H1 (cell line): ENCODE results near the gene TMA7B.

Source experiments
- ASH2L ChIP-seq: fragments of 200-600, 300-600 bp; sonication (generic); IDR thresholded peaks from one replicate; pipeline ENCODE4 v1.7.1; 2017; ENCODE audit warnings: low read length
- CTCF ChIP-seq, 3 experiments: IDR thresholded peaks; 1 replicate in 2 of 3; 2 replicates in 1 of 3; pipeline versions ENCODE4 v1.5.1 to v1.6.1; 2011; ENCODE audit warnings: low read length in 3 of 3, mild to moderate bottlenecking in 3 of 3, inconsistent platforms in 2 of 3, low read depth in 1 of 3, moderate library complexity in 1 of 3; ENCODE audit not compliant: insufficient read depth in 1 of 3; ENCODE audit errors: control extremely low read depth in 1 of 3
- EGR1 ChIP-seq: IDR thresholded peaks from 2 replicates; pipeline ENCODE4 v1.6.1; 2011; ENCODE audit warnings: low read depth, low read length, borderline replicate concordance
- HDAC6 ChIP-seq: IDR thresholded peaks from one replicate; pipeline ENCODE4 v1.7.1; 2012; ENCODE audit warnings: low read depth, mild to moderate bottlenecking, inconsistent platforms, low read length, moderate library complexity
- POLR2A ChIP-seq, 2 experiments: IDR thresholded peaks; 1 replicate in 1 of 2; 2 replicates in 1 of 2; pipeline ENCODE4 v1.6.1; 2011; ENCODE audit warnings: low read depth in 2 of 2, low read length in 2 of 2, mild to moderate bottlenecking in 2 of 2; ENCODE audit errors: control extremely low read depth in 1 of 2
- TAF1 ChIP-seq: IDR thresholded peaks from 2 replicates; pipeline ENCODE4 v1.6.1; 2011; ENCODE audit warnings: mild to moderate bottlenecking, low read depth, low read length
- TF ChIP-seq, protein P1 (sequence below): IDR thresholded peaks from 2 replicates; pipeline ENCODE4 v1.6.1; 2011; ENCODE audit warnings: low read depth, mild to moderate bottlenecking, low read length; ENCODE audit not compliant: insufficient read depth
- TF ChIP-seq, protein P2 (sequence below): IDR thresholded peaks from 2 replicates; pipeline ENCODE4 v1.6.1; 2011; ENCODE audit warnings: low read length, improper control_type of control experiment

- TF ChIP-seq ASH2L (no peak), CTCF (IDR thresholded peaks at IDR 0.05; ENCODE audit: control extremely low read depth in 1 of 3, insufficient read depth in 1 of 3, low read depth in 1 of 3, low read length in 3 of 3) (no peak), HDAC6 (no peak), EGR1 (no peak), TAF1 (no peak), POLR2A (IDR thresholded peaks at IDR 0.05; ENCODE audit: control extremely low read depth in 1 of 2, low read depth in 2 of 2, low read length in 2 of 2) (no peak)
- TF ChIP-seq, protein P1, sequence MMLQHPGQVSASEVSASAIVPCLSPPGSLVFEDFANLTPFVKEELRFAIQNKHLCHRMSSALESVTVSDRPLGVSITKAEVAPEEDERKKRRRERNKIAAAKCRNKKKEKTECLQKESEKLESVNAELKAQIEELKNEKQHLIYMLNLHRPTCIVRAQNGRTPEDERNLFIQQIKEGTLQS: no peak
- TF ChIP-seq, protein P2, sequence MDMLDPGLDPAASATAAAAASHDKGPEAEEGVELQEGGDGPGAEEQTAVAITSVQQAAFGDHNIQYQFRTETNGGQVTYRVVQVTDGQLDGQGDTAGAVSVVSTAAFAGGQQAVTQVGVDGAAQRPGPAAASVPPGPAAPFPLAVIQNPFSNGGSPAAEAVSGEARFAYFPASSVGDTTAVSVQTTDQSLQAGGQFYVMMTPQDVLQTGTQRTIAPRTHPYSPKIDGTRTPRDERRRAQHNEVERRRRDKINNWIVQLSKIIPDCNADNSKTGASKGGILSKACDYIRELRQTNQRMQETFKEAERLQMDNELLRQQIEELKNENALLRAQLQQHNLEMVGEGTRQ: no peak
Measured at GRCh38 chr22:39937906-39938305, 22.3 kb upstream of the TMA7B start.
